Skeletal muscle satellite cell (primary cell): ENCODE data around the gene STK24.

Experiments
- H3K27me3 ChIP-seq: 2 replicates; pipeline ENCODE4 v1.7.0; 2013; ENCODE audit warnings: low read length; ENCODE audit not compliant: control insufficient read depth, insufficient read depth
- H3K36me3 ChIP-seq: 2 replicates; pipeline ENCODE4 v1.7.0; 2013; ENCODE audit warnings: mild to moderate bottlenecking, control low read depth, low read length; ENCODE audit not compliant: insufficient read depth
- H3K4me1 ChIP-seq: 2 replicates; pipeline ENCODE4 v1.7.0; 2013; ENCODE audit warnings: low read length; ENCODE audit not compliant: control insufficient read depth, insufficient read depth
- H3K4me2 ChIP-seq: 2 replicates; pipeline ENCODE4 v1.7.0; 2013; ENCODE audit warnings: mild to moderate bottlenecking, low read length
- H3K4me3 ChIP-seq: 2 replicates; pipeline ENCODE4 v1.7.0; 2013; ENCODE audit warnings: low read length
- H3K9ac ChIP-seq: 2 replicates; pipeline ENCODE4 v1.7.0; 2013; ENCODE audit warnings: mild to moderate bottlenecking, low read depth, low read length, moderate library complexity
- H3K9me3 ChIP-seq: replicated peaks from 2 replicates; pipeline ENCODE4 v1.7.0; 2013; ENCODE audit warnings: mild to moderate bottlenecking, control low read depth, low read length

The STK24 gene

DNA sequence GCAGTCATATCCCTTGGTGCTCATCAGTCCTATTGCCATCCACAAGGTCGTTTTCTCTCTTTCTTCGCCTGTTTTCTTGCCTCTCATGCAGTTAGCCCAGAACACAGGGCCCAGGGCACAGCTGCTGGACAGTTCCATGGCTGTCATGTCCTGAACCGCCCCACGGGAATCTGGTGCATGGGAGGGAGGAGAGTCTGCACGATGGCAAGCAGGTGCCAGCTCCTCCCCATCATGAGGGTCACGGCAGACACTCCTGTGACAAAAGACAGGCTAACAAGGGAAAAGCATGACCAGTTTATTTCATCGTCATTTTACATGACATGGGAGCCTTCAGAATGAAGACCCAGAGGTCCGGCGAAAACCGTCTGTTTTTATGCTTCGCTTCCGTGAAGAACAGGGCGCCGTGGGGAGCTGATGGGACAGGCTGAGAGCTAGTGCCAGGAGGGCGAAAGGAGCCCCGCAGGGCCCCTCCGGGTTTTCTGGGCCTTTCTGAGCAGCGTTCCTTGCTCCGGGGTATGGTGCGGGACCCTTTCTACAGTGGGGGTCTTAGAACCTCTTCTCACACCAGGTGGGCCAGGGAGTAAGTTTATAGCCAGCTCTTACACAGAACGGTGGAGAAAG lies 135.7 kb downstream of the STK24 start:
- Histone ChIP-seq H3K9ac (no peak overlapping the region), H3K9me3 (no peaks in the 10 kb centered on the region), H3K36me3 (peaks cover 14% of the 10 kb centered on the region), H3K4me3 (no peak overlapping the region), H3K4me2 (no peak overlapping the region), H3K27me3 (no peaks in the 10 kb centered on the region), H3K4me1 (peaks cover 24% of the 10 kb centered on the region)

DNA sequence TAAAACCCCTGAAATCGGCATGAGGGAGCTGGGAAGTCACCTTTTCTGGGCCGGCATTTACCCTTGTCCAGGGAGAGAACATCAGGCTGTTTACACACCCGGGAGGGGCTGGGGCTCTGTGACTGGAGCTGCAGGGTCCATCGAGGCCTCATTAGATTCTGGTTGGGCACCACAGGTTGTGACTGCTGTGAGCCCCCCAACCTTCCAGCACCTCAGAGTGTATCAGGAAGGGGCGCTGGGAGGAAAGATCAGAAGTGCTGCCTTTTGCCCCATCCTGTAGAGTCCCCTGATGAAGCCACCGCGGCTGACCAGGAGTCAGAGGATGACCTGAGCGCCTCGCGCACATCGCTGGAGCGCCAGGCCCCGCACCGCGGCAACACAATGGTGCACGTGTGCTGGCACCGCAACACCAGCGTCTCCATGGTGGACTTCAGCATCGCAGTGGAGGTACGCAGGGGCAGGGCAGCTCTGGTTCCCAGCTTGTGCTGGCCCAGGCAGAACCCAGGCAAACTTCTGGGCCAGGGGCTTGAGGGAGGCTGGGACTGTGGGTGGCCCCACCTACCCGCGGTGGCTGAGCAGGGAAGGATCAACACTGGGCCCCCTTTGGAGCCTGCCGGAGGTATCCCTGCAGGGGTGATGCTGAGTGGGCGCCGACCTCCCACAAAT lies 136.4 kb downstream of the STK24 start:
- Histone ChIP-seq H3K9me3 (no peaks in the 10 kb centered on the region), H3K4me2 (no peak overlapping the region), H3K4me3 (no peak overlapping the region), H3K36me3 (peaks cover 16% of the 10 kb centered on the region), H3K27me3 (no peaks in the 10 kb centered on the region), H3K9ac (no peak overlapping the region), H3K4me1 (peaks cover 21% of the 10 kb centered on the region)

DNA sequence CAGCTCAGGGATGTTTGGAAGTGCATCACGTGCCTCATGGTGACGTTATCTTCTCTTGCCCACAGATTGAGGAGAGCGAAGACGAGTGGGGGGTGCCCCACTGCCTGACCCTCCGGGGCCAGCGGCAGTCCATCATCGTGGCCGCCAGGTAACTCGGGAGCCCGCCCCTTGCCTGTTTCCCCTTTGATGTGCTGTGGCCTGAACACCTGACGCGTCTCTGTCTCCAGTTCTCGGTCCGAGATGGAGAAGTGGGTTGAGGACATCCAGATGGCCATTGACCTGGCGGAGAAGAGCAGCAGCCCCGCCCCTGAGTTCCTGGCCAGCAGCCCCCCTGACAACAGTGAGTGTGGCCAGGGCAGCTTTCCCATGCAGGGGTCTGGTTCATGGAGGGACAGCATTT lies 137.0 kb downstream of the STK24 start:
- Histone ChIP-seq H3K4me3 (no peak overlapping the region), H3K9me3 (no peaks in the 10 kb centered on the region), H3K27me3 (no peaks in the 10 kb centered on the region), H3K4me1 (peaks cover 16% of the 10 kb centered on the region), H3K9ac (no peak overlapping the region), H3K4me2 (no peak overlapping the region), H3K36me3 (peaks cover 18% of the 10 kb centered on the region)

DNA sequence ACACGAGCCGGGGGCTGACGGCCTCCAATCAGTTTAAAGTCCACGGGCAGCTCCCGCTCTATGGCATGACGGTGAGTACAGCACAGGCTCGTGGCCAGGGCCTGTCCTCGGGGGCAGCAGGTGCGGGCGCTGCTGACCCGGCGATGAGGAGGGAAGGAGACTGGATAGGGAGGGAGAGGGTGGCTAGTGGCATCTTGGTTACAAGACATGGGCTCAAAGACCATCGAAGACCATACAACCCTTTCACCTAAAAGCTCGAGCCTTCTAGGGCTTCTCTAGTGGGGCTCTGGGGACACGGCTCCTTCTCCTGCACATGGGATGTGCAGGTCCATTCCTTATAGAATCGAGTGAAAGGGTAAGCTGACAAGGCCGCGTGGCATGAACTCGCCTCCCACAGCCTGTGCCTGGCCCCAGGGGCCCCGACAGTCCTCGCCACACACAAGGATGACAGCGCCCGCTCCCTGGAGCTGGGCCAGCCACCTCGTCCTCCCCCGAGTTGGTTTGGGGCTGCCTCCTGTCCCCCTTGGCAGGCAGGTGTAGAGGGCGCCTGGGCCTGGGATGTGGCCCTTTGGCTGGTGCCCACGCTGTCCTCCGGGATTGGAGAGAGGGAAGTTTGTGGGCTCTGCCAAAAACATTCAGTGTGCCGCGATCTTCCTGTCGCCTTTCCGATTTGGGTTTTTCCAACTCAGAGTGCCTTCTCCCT lies 137.6 kb downstream of the STK24 start:
- Histone ChIP-seq H3K9ac (no peak overlapping the region), H3K4me3 (no peak overlapping the region), H3K36me3 (peaks cover 18% of the 10 kb centered on the region)

DNA sequence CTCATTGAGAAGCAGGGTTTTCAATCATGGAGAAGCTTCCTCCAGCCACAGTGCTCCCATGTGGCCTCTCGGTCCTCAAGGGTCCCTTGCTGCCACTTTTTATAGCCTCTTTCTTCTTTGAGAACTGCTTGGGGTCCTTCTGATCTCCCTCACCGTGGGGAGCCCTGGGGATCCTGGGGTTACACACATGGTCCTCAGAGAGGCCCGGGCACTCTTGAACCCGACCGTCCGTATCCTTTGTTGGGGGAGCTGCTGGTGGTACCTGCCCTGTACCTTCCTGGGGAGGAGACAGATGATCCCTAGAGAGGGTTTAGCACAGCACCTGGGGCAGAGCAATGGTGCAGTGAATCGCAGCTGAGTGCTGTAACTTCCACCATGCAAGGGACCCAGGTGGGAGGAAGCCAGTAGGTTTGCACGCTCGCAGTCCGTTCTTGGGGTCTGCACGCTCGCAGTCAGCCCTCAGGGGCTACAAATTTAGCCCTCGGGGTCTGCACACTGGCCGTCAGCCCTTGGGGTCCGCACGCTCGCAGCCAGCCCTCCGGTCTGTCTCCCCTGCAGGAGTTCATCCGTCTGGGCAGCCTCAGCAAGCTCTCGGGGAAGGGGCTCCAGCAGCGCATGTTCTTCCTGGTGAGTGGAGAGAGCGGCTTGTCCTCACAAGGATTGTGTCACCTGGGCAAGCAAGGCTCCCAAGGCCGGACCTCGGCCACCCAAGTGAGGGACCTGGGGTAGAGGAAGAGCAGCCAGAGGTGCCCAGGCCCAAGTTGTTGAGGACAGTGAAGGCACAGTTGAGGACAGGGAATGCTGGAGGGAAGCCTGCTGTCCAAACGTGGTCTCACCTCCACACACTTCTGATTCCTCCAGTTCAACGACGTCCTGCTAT lies 138.4 kb downstream of the STK24 start:
- Histone ChIP-seq H3K4me1 (peaks cover 8% of the 10 kb centered on the region), H3K27me3 (no peaks in the 10 kb centered on the region), H3K36me3 (peaks cover 18% of the 10 kb centered on the region), H3K4me2 (no peak overlapping the region), H3K9me3 (no peaks in the 10 kb centered on the region), H3K4me3 (no peak overlapping the region), H3K9ac (no peak overlapping the region)

More for the DNA sequence above, 137.6 kb downstream of the STK24 start:
- no peaks in the 10 kb centered on the region for H3K9me3 ChIP-seq
- no peaks in the 10 kb centered on the region for H3K27me3 ChIP-seq
- peaks cover 16% of the 10 kb centered on the region for H3K4me1 ChIP-seq
- H3K4me2 ChIP-seq: no peak overlapping the region

DNA sequence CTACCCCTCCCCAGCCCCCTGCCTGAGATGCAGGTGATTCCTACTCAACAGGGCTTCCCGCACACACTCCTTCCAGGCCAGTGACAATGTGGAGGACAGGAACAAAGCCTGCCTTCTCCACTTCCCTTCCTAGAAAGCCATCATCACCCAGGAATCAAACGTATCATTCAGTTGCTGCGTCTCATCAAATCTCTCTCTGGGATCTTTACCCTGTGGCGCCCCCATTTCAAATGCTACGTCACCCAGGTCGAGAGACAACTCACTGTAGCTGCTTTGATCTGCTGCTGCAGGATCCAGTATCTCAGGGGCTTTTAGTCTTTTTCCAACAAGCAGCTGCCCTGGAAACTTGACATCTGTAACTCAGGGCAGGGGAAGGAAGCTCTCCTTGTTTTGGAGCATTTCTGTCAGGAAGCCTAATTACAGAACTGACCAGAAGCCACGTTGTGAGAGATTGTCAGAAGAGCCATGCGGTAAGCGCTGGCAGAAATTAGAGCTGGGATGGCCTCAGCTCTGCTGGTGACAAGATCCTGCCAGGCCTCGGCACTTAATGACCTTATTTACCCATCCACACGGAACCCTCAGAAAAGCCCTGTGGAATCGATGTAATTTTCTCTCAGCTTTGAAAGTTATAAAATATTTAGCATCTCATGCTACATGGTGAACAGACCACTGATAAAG lies 140.5 kb downstream of the STK24 start:
- Histone ChIP-seq H3K36me3 (peaks cover 12% of the 10 kb centered on the region), H3K27me3 (no peaks in the 10 kb centered on the region)

DNA sequence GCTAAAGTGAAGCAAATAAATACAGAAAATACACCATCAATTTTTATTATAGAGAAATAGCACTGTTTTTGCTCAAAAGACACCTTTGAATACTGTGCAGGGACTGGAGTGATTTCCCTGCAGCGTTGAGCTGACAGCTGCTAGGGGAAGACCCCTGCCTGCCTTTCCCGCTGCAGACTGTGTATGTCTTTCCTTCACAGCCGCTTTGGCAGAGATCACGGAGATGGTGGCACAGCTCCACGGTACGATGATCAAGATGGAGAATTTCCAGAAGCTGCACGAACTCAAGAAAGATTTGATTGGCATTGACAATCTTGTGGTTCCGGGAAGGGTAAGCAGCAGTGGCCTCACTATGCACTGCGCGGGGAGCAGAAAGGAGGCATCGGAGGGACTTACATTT lies 141.5 kb downstream of the STK24 start:
- Histone ChIP-seq H3K36me3 (peaks cover 15% of the 10 kb centered on the region), H3K27me3 (no peaks in the 10 kb centered on the region), H3K4me3 (no peak overlapping the region), H3K4me1 (no peaks in the 10 kb centered on the region), H3K9ac (no peak overlapping the region), H3K9me3 (no peaks in the 10 kb centered on the region), H3K4me2 (no peak overlapping the region)

More for the DNA sequence above, 140.5 kb downstream of the STK24 start:
- Histone ChIP-seq H3K9me3 (no peaks in the 10 kb centered on the region), H3K4me3 (no peak overlapping the region), H3K4me2 (no peak overlapping the region), H3K4me1 (no peaks in the 10 kb centered on the region), H3K9ac (no peak overlapping the region)

DNA sequence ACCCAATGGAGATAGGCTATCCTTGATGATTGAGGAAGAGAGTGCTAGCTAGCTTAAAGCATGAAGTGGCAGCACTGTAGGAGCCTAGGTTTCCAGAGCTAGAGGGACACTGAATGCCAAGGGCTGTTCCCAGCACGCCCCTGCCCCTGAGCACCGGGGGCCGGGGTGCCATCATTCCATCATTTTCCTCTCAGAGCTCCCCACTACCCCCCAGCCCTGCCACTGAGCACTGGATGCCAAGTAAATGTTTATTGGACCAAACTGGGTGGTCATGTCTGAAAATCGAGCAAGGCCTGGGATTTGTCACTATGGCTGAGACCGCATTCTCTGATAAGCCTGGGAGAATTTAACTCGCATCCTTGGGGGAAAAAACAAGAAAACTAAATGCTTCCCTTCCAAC lies 142.8 kb downstream of the STK24 start:
- H3K36me3 ChIP-seq: peaks cover 6% of the 10 kb centered on the region
- no peaks in the 10 kb centered on the region for H3K9me3 ChIP-seq

DNA sequence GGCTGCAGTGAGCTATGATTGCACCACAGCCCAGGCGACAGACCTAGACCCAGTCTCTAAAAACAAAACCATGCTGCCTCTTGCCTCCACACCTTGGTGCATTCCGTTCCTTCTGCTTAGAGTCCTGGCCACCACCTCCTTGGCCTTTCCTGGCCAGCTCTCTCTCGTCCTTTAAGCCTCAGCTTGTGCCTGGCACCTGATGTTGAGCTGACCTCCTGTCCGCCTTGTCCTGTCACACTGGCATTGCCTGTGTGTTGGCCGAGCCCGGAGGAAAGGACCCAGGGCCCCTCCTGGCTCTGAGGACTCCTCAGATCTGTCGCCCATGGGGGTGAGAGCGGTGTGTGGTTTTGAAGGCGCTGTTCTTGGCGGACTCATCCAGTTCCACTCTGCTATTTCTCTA lies 143.3 kb downstream of the STK24 start:
- no peaks in the 10 kb centered on the region for H3K27me3 ChIP-seq
- H3K9me3 ChIP-seq: no peaks in the 10 kb centered on the region
- no peak overlapping the region for H3K9ac ChIP-seq
- peaks cover 10% of the 10 kb centered on the region for H3K36me3 ChIP-seq
- H3K4me2 ChIP-seq: no peak overlapping the region
- H3K4me1 ChIP-seq: no peaks in the 10 kb centered on the region
- H3K4me3 ChIP-seq: no peak overlapping the region

More for the DNA sequence above, 142.8 kb downstream of the STK24 start:
- H3K9ac ChIP-seq: no peak overlapping the region
- H3K4me1 ChIP-seq: no peaks in the 10 kb centered on the region
- H3K4me2 ChIP-seq: no peak overlapping the region
- H3K27me3 ChIP-seq: no peaks in the 10 kb centered on the region
- H3K4me3 ChIP-seq: no peak overlapping the region

DNA sequence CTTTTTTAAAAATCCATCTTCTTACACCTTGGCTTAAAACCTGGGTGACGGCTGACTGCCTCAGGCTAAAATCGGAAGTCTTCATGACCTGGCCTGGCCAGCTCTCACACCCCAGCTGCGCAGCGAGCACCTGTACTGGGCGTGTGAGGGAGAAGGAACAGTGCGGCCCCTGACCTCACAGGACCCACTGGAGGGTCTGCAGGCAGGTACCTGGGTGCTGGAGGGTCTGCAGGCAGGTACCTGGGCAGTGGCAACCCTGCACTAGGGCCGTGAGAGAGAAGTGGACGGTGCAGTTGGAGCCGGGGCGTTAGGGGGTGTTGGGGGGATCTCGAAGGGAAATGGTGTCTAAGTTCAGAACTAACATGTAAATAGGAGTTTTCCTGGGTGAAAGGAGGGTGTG lies 144.3 kb downstream of the STK24 start:
- Histone ChIP-seq H3K9ac (no peak overlapping the region), H3K27me3 (no peaks in the 10 kb centered on the region), H3K36me3 (peaks cover 13% of the 10 kb centered on the region), H3K9me3 (no peaks in the 10 kb centered on the region), H3K4me2 (no peak overlapping the region), H3K4me3 (no peak overlapping the region), H3K4me1 (no peaks in the 10 kb centered on the region)
